Neutrophil (primary cell): ENCODE results near the gene GRB10.

Experiments used
- H3K27ac ChIP-seq: fragments of 200-600 bp; sonication (generic); 2 replicates; pipeline ENCODE4 v1.5.1; 2016; ENCODE audit warnings: mild to moderate bottlenecking, moderate library complexity
- H3K27me3 ChIP-seq: fragments of 200-600 bp; sonication (generic); 2 replicates; pipeline ENCODE4 v1.6.0; 2016; ENCODE audit warnings: mild to moderate bottlenecking
- H3K36me3 ChIP-seq: fragments of 200-600 bp; sonication (generic); 2 replicates; pipeline ENCODE4 v1.5.1; 2017
- H3K4me1 ChIP-seq, 2 experiments: fragments of 200-600 bp in 1 of 2; sonication (generic) in 1 of 2; 1 replicate in 1 of 2; 2 replicates in 1 of 2; pipeline versions ENCODE4 v1.5.1 to v1.6.1; 2013 to 2016; ENCODE audit warnings: low read depth in 1 of 2, low read length in 1 of 2, mild to moderate bottlenecking in 1 of 2, moderate library complexity in 1 of 2; ENCODE audit not compliant: control insufficient read depth in 1 of 2, insufficient read depth in 1 of 2
- H3K4me3 ChIP-seq, 2 experiments: fragments of 200-600 bp in 1 of 2; sonication (generic) in 1 of 2; 1 replicate in 1 of 2; 2 replicates in 1 of 2; pipeline ENCODE4 v1.5.1; 2013 to 2016; ENCODE audit warnings: low read depth in 1 of 2, low read length in 1 of 2, mild to moderate bottlenecking in 1 of 2, moderate library complexity in 1 of 2
- H3K9me3 ChIP-seq: fragments of 200-600 bp; sonication (generic); 2 replicates; pipeline ENCODE4 v1.5.1; 2016
- CTCF ChIP-seq: fragments of 200-600 bp; sonication (generic); IDR thresholded peaks from 2 replicates; pipeline ENCODE4 v1.5.1; 2016; ENCODE audit warnings: antibody characterized with exemption

GRB10 gene

GRCh38 chr7:50592940-50593339 lies 189.8 kb downstream of the GRB10 start:
- H3K36me3 ChIP-seq: peaks cover 47% of the 10 kb centered on the region

DNA sequence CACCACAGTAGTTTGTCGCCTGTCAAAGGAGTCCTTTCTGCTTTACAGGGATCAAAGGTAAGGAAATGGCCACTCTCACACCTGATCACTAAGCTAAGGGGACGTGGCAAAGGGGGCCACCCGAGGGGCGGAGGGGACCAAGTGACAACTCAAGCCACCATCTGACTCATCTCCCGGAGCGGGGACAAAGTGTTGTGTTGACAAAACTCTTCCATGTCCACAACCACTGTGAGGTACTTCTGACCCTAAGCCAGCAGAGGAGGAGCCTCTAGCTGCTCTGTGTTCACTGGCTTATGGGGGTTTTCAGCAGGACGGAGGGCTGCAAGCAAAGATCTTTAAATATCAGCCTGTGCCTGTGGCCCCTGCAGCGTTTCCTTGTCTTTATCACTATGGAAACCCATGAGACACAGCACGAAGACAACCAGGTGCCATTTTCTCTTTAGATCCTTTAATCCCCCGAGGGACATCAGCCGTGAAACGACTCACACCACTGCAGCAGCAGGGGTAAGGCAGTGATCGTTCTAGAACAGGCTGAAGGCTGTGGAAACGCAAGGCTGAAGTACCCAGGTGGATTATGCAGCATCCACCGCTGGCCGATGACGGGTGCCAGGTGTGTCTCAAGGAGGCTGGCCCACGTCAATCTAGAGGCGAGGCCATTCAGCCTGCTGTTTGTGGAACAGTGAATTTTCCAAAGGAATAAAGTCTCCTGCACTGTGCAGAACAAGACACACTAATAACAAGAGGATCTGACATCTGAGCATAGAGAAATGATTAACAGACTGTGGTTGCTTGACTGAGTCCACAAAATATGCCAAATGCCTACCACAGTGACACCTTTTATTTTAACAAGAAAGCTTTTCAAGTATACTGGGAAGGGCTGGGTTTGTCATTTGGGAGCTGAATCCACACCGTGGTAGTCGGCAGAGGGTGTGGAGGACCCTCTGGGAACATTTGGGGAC lies 190.9 kb downstream of the GRB10 start:
- Histone ChIP-seq H3K9me3 (no peaks in the 10 kb centered on the region), H3K4me3 (no peak overlapping the region), H3K27ac (no peak overlapping the region), H3K4me1 (no peaks in the 10 kb centered on the region), H3K36me3 (peaks cover 42% of the 10 kb centered on the region), H3K27me3 (no peaks in the 10 kb centered on the region)
- no peak for TF ChIP-seq CTCF

More at GRCh38 chr7:50592940-50593339, 189.8 kb downstream of the GRB10 start:
- no peaks in the 10 kb centered on the region for H3K27me3 ChIP-seq
- H3K9me3 ChIP-seq: no peaks in the 10 kb centered on the region
- H3K4me3 ChIP-seq: no peak overlapping the region
- no peaks in the 10 kb centered on the region for H3K4me1 ChIP-seq
- no peak overlapping the region for H3K27ac ChIP-seq
- TF ChIP-seq CTCF: no peak

- Histone ChIP-seq H3K27me3 (no peaks in the 10 kb centered on the region), H3K9me3 (no peaks in the 10 kb centered on the region), H3K4me3 (no peak overlapping the region), H3K27ac (no peak overlapping the region), H3K36me3 (peaks cover 42% of the 10 kb centered on the region), H3K4me1 (no peaks in the 10 kb centered on the region)
- no peak for TF ChIP-seq CTCF
These were observed 191.6 kb downstream of the GRB10 start for GRCh38 chr7:50591098-50591479.

GRCh38 chr7:50590535-50590934 lies 192.2 kb downstream of the GRB10 start:
- no peaks in the 10 kb centered on the region for H3K4me1 ChIP-seq
- H3K27me3 ChIP-seq: no peaks in the 10 kb centered on the region
- peaks cover 38% of the 10 kb centered on the region for H3K36me3 ChIP-seq
- no peak overlapping the region for H3K27ac ChIP-seq
- no peak overlapping the region for H3K4me3 ChIP-seq
- no peak for TF ChIP-seq CTCF
- no peaks in the 10 kb centered on the region for H3K9me3 ChIP-seq

DNA sequence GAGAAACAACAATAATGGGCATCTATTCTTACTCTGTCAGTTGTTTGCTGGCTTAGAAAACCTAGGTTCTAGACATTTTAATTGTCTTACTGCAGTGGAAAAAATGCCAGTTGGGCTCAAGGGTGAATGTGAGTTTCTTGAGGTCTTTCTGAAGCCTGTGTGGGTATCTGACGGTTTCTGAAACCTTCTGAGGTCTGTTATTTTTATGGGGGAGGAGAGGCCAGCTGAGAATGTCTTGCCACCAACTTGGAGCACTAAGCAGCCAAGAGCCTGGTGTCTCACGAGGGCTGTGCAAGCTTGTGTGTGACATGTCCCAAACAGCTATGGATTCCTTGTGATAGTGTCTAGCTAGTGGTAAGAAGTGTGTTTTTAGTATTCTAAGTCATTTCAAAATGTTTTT lies 193.3 kb downstream of the GRB10 start:
- Histone ChIP-seq H3K4me1 (no peaks in the 10 kb centered on the region), H3K27me3 (no peaks in the 10 kb centered on the region), H3K4me3 (no peak overlapping the region), H3K27ac (no peak overlapping the region), H3K9me3 (peaks cover under 1% of the 10 kb centered on the region), H3K36me3 (peaks cover 26% of the 10 kb centered on the region)
- TF ChIP-seq CTCF: no peak
